Stimulated activated naive B cell treated with anti-CD40 and anti-IgM and Interleukin-4, amounts not matched to agents 10 μg/mL and 1 μg/mL and 100 μg/mL, for 72 hours (primary cell): ENCODE results near the gene RAPGEF6.
"Not testable (repeated sequence)": the region's sequence is repeated elsewhere in the genome, so short reads cannot be mapped to it uniquely, and the experiment has no call there.

Source experiments
- ATAC-seq, 2 donors: fragments of 150-1000 bp; cut with Tn5 transposase; replicated peaks; 2 replicates each; pipeline ENCODE4 v1.10.0; 2021; ENCODE audit warnings: moderate library complexity in 1 of 2
- DNase-seq: peaks from one replicate; pipeline ENCODE4 v3.0.0; 2021
- H3K27ac Mint-ChIP-seq: one replicate; pipeline ENCODE4 v1.8.0; 2022; ENCODE audit warnings: mild to moderate bottlenecking, mixed read lengths
- H3K27me3 Mint-ChIP-seq, 2 donors: one replicate each; pipeline ENCODE4 v1.8.0; 2022; ENCODE audit warnings: mixed read lengths in 2 of 2
- H3K36me3 Mint-ChIP-seq, 2 donors: one replicate each; pipeline ENCODE4 v1.8.0; 2022; ENCODE audit warnings: mixed read lengths in 2 of 2, mild to moderate bottlenecking in 1 of 2
- H3K4me1 Mint-ChIP-seq, 2 donors: one replicate each; pipeline ENCODE4 v1.8.0; 2022; ENCODE audit warnings: mixed read lengths in 2 of 2, mild to moderate bottlenecking in 1 of 2
- H3K4me3 Mint-ChIP-seq, 2 donors: one replicate each; pipeline ENCODE4 v1.8.0; 2022; ENCODE audit warnings: mild to moderate bottlenecking in 2 of 2, mixed read lengths in 2 of 2, moderate library complexity in 1 of 2
- H3K9me3 Mint-ChIP-seq, 2 donors: one replicate each; pipeline ENCODE4 v1.8.0; 2022; ENCODE audit warnings: mixed read lengths in 2 of 2, mild to moderate bottlenecking in 1 of 2

Gene RAPGEF6

GRCh38 chr5:131630963-131631350, 4.1 kb downstream of the RAPGEF6 start:
- ATAC-seq (no peak), DNase-seq (no peak)
- H3K36me3 Mint-ChIP-seq = peaks cover 7 to 17% of the 10 kb centered on the region in 2 donors
- H3K27ac Mint-ChIP-seq = no peak overlapping the region
- no peaks in the 10 kb centered on the region for H3K27me3 Mint-ChIP-seq
- no peak overlapping the region for H3K4me3 Mint-ChIP-seq
- peaks cover 23 to 26% of the 10 kb centered on the region in 2 donors for H3K4me1 Mint-ChIP-seq
- no peaks in the 10 kb centered on the region for H3K9me3 Mint-ChIP-seq

GRCh38 chr5:131630208-131630962, 4.6 kb downstream of the RAPGEF6 start:
- ATAC-seq (no peak), DNase-seq (no peak)
- H3K36me3 Mint-ChIP-seq = peaks cover 9 to 21% of the 10 kb centered on the region in 2 donors
- H3K4me1 Mint-ChIP-seq = peaks cover 25 to 29% of the 10 kb centered on the region in 2 donors
- no peaks in the 10 kb centered on the region for H3K27me3 Mint-ChIP-seq
- no peak overlapping the region for H3K4me3 Mint-ChIP-seq
- H3K27ac Mint-ChIP-seq = no peak overlapping the region
- H3K9me3 Mint-ChIP-seq = no peaks in the 10 kb centered on the region

GRCh38 chr5:131628990-131629389, 6.0 kb downstream of the RAPGEF6 start:
- no peak for DNase-seq
- Mint-ChIP-seq H3K9me3 (no peaks in the 10 kb centered on the region), H3K27me3 (no peaks in the 10 kb centered on the region), H3K4me1 (peaks cover 26 to 32% of the 10 kb centered on the region in 2 donors), H3K4me3 (no peak overlapping the region), H3K36me3 (peaks cover 15 to 26% of the 10 kb centered on the region in 2 donors), H3K27ac (peak overlapping the region; percentile 9)
- ATAC-seq = no peak

DNA sequence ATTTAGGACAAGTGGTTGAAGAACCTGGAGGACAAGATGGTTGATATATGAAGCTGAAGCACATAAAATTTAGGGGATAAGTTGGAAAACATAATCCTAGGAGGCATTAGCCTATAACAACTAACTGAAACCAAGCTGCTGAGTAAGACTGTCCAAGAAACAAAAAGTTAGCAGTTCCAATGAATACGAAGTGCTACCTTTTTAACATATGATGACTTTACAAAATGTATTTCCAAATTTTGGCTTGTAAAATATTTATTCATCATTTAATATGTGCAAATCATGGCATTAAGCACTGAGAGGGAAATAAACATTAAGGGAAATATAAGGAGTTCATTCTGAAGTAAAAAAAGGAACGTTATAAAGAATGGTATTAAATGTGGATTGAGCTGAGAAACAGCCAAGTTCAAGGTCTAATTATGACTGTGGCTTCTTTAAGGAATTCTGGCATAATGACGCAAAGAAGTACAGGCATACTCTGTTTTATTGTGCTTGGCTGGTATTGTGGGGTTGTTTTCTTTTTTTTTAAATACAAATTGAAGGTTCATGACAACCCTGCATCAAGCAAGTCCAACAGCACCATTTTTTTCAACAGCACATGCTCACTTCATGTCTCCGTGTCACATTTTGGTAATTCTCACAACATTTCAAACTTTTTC, 7.7 kb downstream of the RAPGEF6 start:
- no peak overlapping the region for H3K4me3 Mint-ChIP-seq
- ATAC-seq (no peak), DNase-seq (no peak)
- peaks cover 27 to 43% of the 10 kb centered on the region in 2 donors for H3K4me1 Mint-ChIP-seq
- H3K27ac Mint-ChIP-seq = no peak overlapping the region
- H3K9me3 Mint-ChIP-seq = no peaks in the 10 kb centered on the region
- no peaks in the 10 kb centered on the region for H3K27me3 Mint-ChIP-seq
- H3K36me3 Mint-ChIP-seq = peaks cover 17 to 33% of the 10 kb centered on the region in 2 donors

DNA sequence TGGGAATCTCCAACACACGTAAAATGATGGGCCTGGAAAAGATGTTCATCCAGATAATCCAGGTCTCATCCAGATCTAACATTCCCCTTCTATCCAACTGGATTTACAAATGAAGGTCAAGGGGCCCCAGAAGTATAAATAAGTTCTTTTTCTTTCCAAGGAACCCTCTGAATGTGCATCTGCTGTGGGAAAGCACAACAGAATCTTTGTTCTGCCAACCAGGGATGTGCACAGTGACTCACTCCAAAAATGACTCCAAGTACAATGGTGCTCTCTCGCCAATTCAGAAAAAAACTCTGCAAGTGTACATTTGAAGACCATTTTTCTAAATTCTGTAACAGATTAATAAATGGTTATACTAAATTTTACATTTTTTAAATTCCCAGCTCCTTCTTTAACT, 12.4 kb downstream of the RAPGEF6 start:
- no peak for DNase-seq
- peaks cover 36 to 76% of the 10 kb centered on the region in 2 donors for H3K4me1 Mint-ChIP-seq
- H3K27ac Mint-ChIP-seq = no peak overlapping the region
- ATAC-seq = no peak
- no peaks in the 10 kb centered on the region for H3K9me3 Mint-ChIP-seq
- H3K36me3 Mint-ChIP-seq = peaks cover 21 to 31% of the 10 kb centered on the region in 2 donors
- H3K4me3 Mint-ChIP-seq = no peak overlapping the region
- no peaks in the 10 kb centered on the region for H3K27me3 Mint-ChIP-seq

GRCh38 chr5:131621164-131621563, 13.9 kb downstream of the RAPGEF6 start:
- Mint-ChIP-seq H3K36me3 (peaks cover 27 to 36% of the 10 kb centered on the region in 2 donors), H3K4me1 (peaks cover 36 to 75% of the 10 kb centered on the region in 2 donors)
- ATAC-seq, H3K27ac Mint-ChIP-seq, DNase-seq, H3K27me3 Mint-ChIP-seq, H3K9me3 Mint-ChIP-seq, H3K4me3 Mint-ChIP-seq: not testable (repeated sequence)

GRCh38 chr5:131619102-131619501, 15.9 kb downstream of the RAPGEF6 start:
- no peak overlapping the region for H3K27ac Mint-ChIP-seq

DNA sequence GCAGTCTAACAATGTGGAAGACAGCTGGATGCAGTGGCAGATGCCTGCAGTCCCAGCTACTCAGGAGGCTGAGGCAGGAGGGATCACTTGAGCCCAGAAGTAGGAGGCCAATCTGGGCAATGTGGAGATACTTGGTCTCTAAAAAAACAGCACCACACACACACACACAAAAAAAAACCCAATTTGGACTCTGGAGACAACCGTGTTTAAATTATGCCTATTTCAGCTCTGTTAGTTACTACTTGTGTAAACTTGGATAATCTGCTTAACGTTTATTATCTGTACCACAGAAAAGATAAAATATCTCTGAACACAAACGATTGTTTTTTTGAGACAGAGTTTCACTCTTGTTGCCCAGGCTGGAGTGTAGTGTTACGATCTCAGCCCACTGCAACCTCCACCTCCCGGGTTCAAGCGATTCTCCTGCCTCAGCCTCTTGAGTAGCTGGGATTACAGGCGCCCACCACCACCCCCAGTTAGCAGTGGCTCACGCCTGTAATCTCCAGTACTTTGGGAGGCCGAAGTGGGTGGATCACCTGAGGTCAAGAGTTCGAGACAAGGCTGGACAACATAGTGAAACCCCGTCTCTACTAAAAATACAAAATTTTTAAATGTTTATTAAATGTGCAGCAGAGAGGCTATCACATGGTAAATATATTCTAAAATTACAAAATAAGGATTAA, 17.7 kb downstream of the RAPGEF6 start:
- Mint-ChIP-seq H3K4me1 (peaks cover 35 to 79% of the 10 kb centered on the region in 2 donors), H3K9me3 (peaks cover 0 to 5% of the 10 kb centered on the region in 2 donors), H3K36me3 (peaks cover 34 to 37% of the 10 kb centered on the region in 2 donors), H3K27ac (no peak overlapping the region), H3K4me3 (no peak overlapping the region), H3K27me3 (no peaks in the 10 kb centered on the region)
- DNase-seq (no peak), ATAC-seq (no peak)

More at GRCh38 chr5:131619102-131619501, 15.9 kb downstream of the RAPGEF6 start:
- H3K36me3 Mint-ChIP-seq = peaks cover 32 to 41% of the 10 kb centered on the region in 2 donors
- H3K27me3 Mint-ChIP-seq = no peaks in the 10 kb centered on the region
- ATAC-seq (no peak), DNase-seq (no peak)
- peaks cover 35 to 83% of the 10 kb centered on the region in 2 donors for H3K4me1 Mint-ChIP-seq
- H3K4me3 Mint-ChIP-seq = no peak overlapping the region
- peaks cover 0 to 5% of the 10 kb centered on the region in 2 donors for H3K9me3 Mint-ChIP-seq

- no peak for DNase-seq
These were observed 19.1 kb downstream of the RAPGEF6 start for GRCh38 chr5:131615957-131616356.

GRCh38 chr5:131613423-131613822, 21.6 kb downstream of the RAPGEF6 start:
- no peak overlapping the region for H3K27ac Mint-ChIP-seq
- peaks cover 36 to 64% of the 10 kb centered on the region in 2 donors for H3K4me1 Mint-ChIP-seq
- H3K9me3 Mint-ChIP-seq = peaks cover 0 to 5% of the 10 kb centered on the region in 2 donors
- no peak overlapping the region for H3K4me3 Mint-ChIP-seq
- H3K36me3 Mint-ChIP-seq = peaks cover 25 to 47% of the 10 kb centered on the region in 2 donors
- no peak for DNase-seq
- no peaks in the 10 kb centered on the region for H3K27me3 Mint-ChIP-seq
- ATAC-seq = no peak

More at GRCh38 chr5:131615957-131616356, 19.1 kb downstream of the RAPGEF6 start:
- Mint-ChIP-seq H3K27ac (peak overlapping the region; percentile 57), H3K4me3 (no peak overlapping the region), H3K9me3 (peaks cover 0 to 5% of the 10 kb centered on the region in 2 donors), H3K36me3 (peaks cover 27 to 34% of the 10 kb centered on the region in 2 donors), H3K4me1 (peaks cover 32 to 66% of the 10 kb centered on the region in 2 donors), H3K27me3 (no peaks in the 10 kb centered on the region)
- ATAC-seq = peak in 1 of 2 donors; percentile 39

DNA sequence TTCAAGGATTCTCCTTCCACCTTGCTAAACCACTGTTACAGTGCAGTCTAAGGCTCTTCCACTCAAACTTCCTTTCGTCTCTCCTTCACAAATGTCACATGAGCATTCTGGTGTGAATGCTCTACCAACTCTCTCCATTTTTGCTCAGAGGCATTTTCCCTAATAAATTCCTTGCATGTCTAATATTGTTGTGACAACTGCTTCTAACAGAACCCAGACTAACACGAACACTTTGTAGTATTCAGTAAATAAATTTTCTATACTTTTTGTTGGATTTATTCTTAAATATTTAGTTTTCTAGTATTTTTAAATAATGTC, 24.0 kb downstream of the RAPGEF6 start:
- peaks cover 18 to 39% of the 10 kb centered on the region in 2 donors for H3K36me3 Mint-ChIP-seq
- no peak overlapping the region for H3K27ac Mint-ChIP-seq
- H3K4me1 Mint-ChIP-seq = peaks cover 43 to 65% of the 10 kb centered on the region in 2 donors
- no peak overlapping the region for H3K4me3 Mint-ChIP-seq
- no peaks in the 10 kb centered on the region for H3K27me3 Mint-ChIP-seq
- peaks cover 0 to 5% of the 10 kb centered on the region in 2 donors for H3K9me3 Mint-ChIP-seq
- ATAC-seq (no peak), DNase-seq (no peak)

- Mint-ChIP-seq H3K4me3 (no peak overlapping the region), H3K9me3 (peaks cover 0 to 3% of the 10 kb centered on the region in 2 donors), H3K27me3 (no peaks in the 10 kb centered on the region), H3K27ac (no peak overlapping the region), H3K36me3 (peaks cover 12 to 36% of the 10 kb centered on the region in 2 donors), H3K4me1 (peaks cover 40 to 63% of the 10 kb centered on the region in 2 donors)
- DNase-seq = no peak
- ATAC-seq = no peak
These were observed 24.6 kb downstream of the RAPGEF6 start for GRCh38 chr5:131610198-131611063.

GRCh38 chr5:131609774-131610173, 25.3 kb downstream of the RAPGEF6 start:
- no peak for DNase-seq
- H3K4me1 Mint-ChIP-seq = peaks cover 41 to 62% of the 10 kb centered on the region in 2 donors
- peaks cover 0 to 3% of the 10 kb centered on the region in 2 donors for H3K9me3 Mint-ChIP-seq
- no peak overlapping the region for H3K27ac Mint-ChIP-seq
- no peak for ATAC-seq
- no peaks in the 10 kb centered on the region for H3K27me3 Mint-ChIP-seq
- no peak overlapping the region for H3K4me3 Mint-ChIP-seq
- H3K36me3 Mint-ChIP-seq = peaks cover 8 to 30% of the 10 kb centered on the region in 2 donors
